ENCODE results near the gene MIEF2. TPM values are rescaled to one million over a fixed set of nuclear protein-coding genes. Genes with fewer than 3 reads are reported as not detected.
"Not testable (repeated sequence)": the region's sequence is repeated elsewhere in the genome, so short reads cannot be mapped to it uniquely, and the experiment has no call there.

The MIEF2 gene, protein sequence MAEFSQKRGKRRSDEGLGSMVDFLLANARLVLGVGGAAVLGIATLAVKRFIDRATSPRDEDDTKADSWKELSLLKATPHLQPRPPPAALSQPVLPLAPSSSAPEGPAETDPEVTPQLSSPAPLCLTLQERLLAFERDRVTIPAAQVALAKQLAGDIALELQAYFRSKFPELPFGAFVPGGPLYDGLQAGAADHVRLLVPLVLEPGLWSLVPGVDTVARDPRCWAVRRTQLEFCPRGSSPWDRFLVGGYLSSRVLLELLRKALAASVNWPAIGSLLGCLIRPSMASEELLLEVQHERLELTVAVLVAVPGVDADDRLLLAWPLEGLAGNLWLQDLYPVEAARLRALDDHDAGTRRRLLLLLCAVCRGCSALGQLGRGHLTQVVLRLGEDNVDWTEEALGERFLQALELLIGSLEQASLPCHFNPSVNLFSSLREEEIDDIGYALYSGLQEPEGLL
- total RNA-seq, result 100 to 1,000 TPM in 1 of 5 donors, 10 to 100 TPM in 3, 1 to 10 TPM in 1; 5.2 to 254 (median 12.5) TPM
- polyA plus RNA-seq, result 1 to 10 TPM; 2.1 to 7.5 (median 2.9) TPM
- long read RNA-seq, donor 1, partial matches to known transcripts, result 0 of 4 reads
- long read RNA-seq, donor 1, other reads (novel, unspliced or antisense), result 0 of 4 reads
- long read RNA-seq, donor 2, partial matches to known transcripts, result 0 of 5 reads
- long read RNA-seq, donor 2, other reads (novel, unspliced or antisense), result 0 of 5 reads
- long read RNA-seq, donor 3, transcript MIEF2-201 (4 exons, 3,364 nt), result major isoform, 5 of 5 reads
- long read RNA-seq, donor 3, partial matches to known transcripts, result 0 of 5 reads
- long read RNA-seq, donor 3, other reads (novel, unspliced or antisense), result 0 of 5 reads
- long read RNA-seq, donor 4, result 0 reads
- long read RNA-seq, donor 5, partial matches to known transcripts, result 0 of 3 reads
- long read RNA-seq, donor 5, other reads (novel, unspliced or antisense), result 0 of 3 reads
- long read RNA-seq, donor 6, transcript MIEF2-201 (4 exons, 3,364 nt), result major isoform, 10 of 10 reads
- long read RNA-seq, donor 6, partial matches to known transcripts, result 0 of 10 reads
- long read RNA-seq, donor 6, other reads (novel, unspliced or antisense), result 0 of 10 reads
- long read RNA-seq, donor 7, partial matches to known transcripts, result 10 of 14 reads
- long read RNA-seq, donor 7, other reads (novel, unspliced or antisense), result 0 of 14 reads
- long read RNA-seq, donor 8, partial matches to known transcripts, result 0 of 3 reads
- long read RNA-seq, donor 8, other reads (novel, unspliced or antisense), result 0 of 3 reads
- long read RNA-seq, donor 9, partial matches to known transcripts, result 0 of 3 reads
- long read RNA-seq, donor 9, other reads (novel, unspliced or antisense), result 0 of 3 reads
- long read RNA-seq, donor 10, partial matches to known transcripts, result 0 of 1 reads
- long read RNA-seq, donor 10, other reads (novel, unspliced or antisense), result 0 of 1 reads

DNA sequence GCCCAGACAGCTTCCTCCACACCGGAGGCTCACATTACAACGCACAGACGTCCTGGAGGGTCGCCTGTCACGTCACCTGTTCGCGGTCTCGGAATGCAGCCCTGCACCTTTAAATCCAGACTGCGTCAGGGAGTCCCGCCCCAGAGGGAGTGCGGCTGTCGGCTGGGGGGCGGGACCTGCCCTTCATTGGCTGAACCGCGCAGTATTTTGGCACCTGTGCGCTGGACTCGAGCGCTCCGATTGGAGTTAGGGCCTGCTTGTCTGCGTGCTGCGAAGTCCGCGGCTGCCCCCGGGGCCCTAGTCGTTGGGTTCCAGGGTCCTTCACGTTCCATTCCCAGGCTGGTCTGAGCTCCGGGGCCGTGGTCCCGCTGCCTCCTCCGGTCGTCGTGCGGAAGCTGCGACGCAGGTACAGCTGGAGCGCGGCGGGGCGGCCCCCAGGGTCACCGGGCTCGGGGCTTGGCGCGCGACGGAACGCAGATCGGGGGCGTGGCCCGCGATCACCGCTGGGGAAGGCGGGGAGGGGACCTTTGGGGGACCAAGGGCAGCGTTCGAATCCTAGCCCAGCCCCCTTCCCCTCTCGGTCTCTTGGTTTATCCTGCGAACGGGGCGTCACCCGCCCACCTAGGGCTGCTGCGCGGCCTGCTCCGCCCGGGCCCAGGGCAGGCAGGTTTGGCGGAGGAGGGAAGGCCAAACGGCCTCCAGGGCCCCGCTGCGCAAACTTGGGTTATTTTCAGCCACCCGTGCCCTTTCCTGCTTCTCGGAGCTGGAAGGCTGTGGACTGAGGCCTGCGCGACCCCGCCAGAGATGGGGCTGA is at the start of gene MIEF2:
TSS of gene MIEF2 (plus strand) at position 331 of the 814 bp plus-strand sequence. CDS start 2,059 bp downstream, outside the sequence.
- peak within 1 kb of the TSS; percentile 84 to 94 (median 92) for H3K4me3 ChIP-seq
- H3K27ac ChIP-seq, result peak within 1 kb of the TSS; percentile 94 to 98 (median 95)
- TF ChIP-seq, protein P1, sequence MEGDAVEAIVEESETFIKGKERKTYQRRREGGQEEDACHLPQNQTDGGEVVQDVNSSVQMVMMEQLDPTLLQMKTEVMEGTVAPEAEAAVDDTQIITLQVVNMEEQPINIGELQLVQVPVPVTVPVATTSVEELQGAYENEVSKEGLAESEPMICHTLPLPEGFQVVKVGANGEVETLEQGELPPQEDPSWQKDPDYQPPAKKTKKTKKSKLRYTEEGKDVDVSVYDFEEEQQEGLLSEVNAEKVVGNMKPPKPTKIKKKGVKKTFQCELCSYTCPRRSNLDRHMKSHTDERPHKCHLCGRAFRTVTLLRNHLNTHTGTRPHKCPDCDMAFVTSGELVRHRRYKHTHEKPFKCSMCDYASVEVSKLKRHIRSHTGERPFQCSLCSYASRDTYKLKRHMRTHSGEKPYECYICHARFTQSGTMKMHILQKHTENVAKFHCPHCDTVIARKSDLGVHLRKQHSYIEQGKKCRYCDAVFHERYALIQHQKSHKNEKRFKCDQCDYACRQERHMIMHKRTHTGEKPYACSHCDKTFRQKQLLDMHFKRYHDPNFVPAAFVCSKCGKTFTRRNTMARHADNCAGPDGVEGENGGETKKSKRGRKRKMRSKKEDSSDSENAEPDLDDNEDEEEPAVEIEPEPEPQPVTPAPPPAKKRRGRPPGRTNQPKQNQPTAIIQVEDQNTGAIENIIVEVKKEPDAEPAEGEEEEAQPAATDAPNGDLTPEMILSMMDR (IDR thresholded peaks at IDR 0.05), result no peak
- TF ChIP-seq POLR2AphosphoS5 (IDR thresholded peaks at IDR 0.05) (peak; percentile 40 to 63 (median 58)), POLR2A (IDR thresholded peaks at IDR 0.05) (no peak)
- no peaks in the 10 kb centered on the region for H3K27me3 ChIP-seq
- WGBS, 5 donors, result 0 to 2% (median 0%) methylated on average over 32 to 72 of the region's 72 CpGs
- H3K4me1 ChIP-seq, result peaks cover 41 to 62% (median 59%) of the 10 kb centered on the region in 4 donors
- DNase-seq, result peak; percentile 97 to 98
- intact Hi-C loops (cut with DNase I; ENCODE audit: low total_unique reads), result loop anchor here (10.0 kb wide), 1 partner anchor 54 kb away; the partner anchor contains the start of genes SMCR8 and TOP3A
- H3K9me3 ChIP-seq, result no peaks in the 10 kb centered on the region
- H3K36me3 ChIP-seq, result peaks cover 21 to 40% (median 38%) of the 10 kb centered on the region in 4 donors

DNA sequence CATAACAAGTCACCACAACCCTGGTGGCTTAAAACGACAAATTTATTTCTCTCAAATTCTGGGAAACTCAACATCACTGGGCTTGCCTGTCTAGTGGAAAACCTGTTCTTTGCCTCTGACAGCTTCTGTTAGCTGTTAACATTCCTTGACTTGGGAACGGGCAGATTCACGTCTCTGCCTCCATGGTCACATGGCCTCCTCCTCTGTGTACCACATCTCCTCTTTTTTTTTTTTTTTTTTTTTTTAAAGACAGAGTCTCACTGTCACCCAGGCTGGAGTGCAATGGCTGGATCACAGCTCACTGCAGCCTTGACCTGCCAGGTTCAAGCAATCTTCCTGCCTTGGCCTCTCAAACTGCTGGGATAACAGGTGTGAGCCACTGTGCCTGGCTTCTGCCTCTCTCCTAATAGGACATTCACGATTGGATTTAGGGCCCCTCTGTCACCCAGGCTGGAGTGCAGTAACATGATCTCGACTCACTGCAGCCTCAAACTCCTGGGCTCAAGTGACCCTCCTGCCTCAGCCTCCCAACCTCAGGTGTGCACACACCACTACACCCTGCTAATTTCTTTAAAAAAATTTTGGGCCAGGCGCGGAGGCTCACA is 46.7 kb upstream of the MIEF2 start:
- TF ChIP-seq POLR2AphosphoS5 (IDR thresholded peaks at IDR 0.05), result no peak
- no peak for TF ChIP-seq EP300 (IDR thresholded peaks at IDR 0.05)
- TF ChIP-seq, protein P1 (IDR thresholded peaks at IDR 0.05), result no peak
- no peak for TF ChIP-seq POLR2A (IDR thresholded peaks at IDR 0.05)
- intact Hi-C loops (cut with DNase I; ENCODE audit: low total_unique reads), result no loop called here
- Histone ChIP-seq H3K27ac (no peak overlapping the region), H3K9me3 (no peaks in the 10 kb centered on the region), H3K4me1 (peaks cover 0 to 17% (median 9%) of the 10 kb centered on the region in 4 donors), H3K4me3 (no peak overlapping the region), H3K36me3 (peaks cover 20 to 45% (median 30%) of the 10 kb centered on the region in 4 donors), H3K27me3 (no peaks in the 10 kb centered on the region)
- DNase-seq, result no peak
- 62 to 72% (median 68%) methylated on average over 6 to 7 of the region's 7 CpGs for WGBS, 5 donors

DNA sequence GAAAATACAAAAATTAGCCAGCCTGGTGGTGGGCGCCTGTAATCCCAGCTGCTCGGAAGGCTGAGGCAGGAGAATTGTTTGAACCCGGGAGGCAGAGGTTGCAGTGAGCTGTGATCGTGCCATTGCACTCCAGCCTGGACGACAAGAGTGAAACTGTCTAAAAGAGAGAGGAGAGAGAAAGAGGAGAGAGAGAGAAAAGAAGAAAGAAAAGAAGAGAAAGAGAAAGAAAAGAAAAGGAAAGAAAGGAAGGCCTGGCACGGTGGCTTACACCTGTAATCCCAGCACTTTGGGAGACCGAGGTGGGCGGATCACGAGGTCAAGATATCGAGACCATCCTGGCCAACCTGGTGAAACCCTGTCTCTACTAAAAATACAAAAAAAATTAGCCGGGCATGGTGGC is 43.6 kb upstream of the MIEF2 start:
- H3K27me3 ChIP-seq; intact Hi-C loops (cut with DNase I; ENCODE audit: low total_unique reads); H3K4me3 ChIP-seq; H3K27ac ChIP-seq; H3K9me3 ChIP-seq; DNase-seq: not testable (repeated sequence)
- H3K36me3 ChIP-seq, result peaks cover 0 to 13% (median 0%) of the 10 kb centered on the region in 4 donors
- 76 to 86% (median 82%) methylated on average over 11 of the region's 11 CpGs for WGBS, 5 donors
- H3K4me1 ChIP-seq, result peaks cover 0 to 24% (median 15%) of the 10 kb centered on the region in 4 donors
